Right lobe of liver (tissue), 6 donors: ENCODE data around the gene GALNT17. TPM values are rescaled to one million over a fixed set of nuclear protein-coding genes. Genes with fewer than 3 reads are reported as not detected.

Experiments used
- ATAC-seq, 4 donors: fragments of 200-7000 bp; cut with Tn5 transposase; one replicate each; pipeline ENCODE4 v1.9.1; 2020; ENCODE audit warnings: mild to moderate bottlenecking in 4 of 4, moderate library complexity in 4 of 4
- DNase-seq, 3 donors: peaks; one replicate each; pipeline ENCODE4 v3.0.0-alpha.2; 2020
- H3K27ac ChIP-seq, 3 donors: fragments of 200-600 bp; one replicate each; pipeline ENCODE4 v1.8.0; 2022
- H3K27me3 ChIP-seq, 2 donors: fragments of 200-600 bp; one replicate each; pipeline ENCODE4 v1.8.0; 2022
- H3K36me3 ChIP-seq, 4 donors: fragments of 200-600 bp; sonication (generic) in 1 of 4; one replicate each; pipeline versions ENCODE4 v1.5.1 to v1.8.0; 2017 to 2022; ENCODE audit warnings: control low read depth in 1 of 4
- H3K4me1 ChIP-seq, 4 donors: fragments of 200-600 bp; sonication (generic) in 1 of 4; one replicate each; pipeline versions ENCODE4 v1.5.1 to v1.8.0; 2017 to 2022; ENCODE audit warnings: control low read depth in 1 of 4
- H3K4me3 ChIP-seq, 3 donors: fragments of 200-600 bp; one replicate each; pipeline ENCODE4 v1.8.0; 2022
- H3K9me3 ChIP-seq, 4 donors: fragments of 200-600 bp; sonication (generic) in 1 of 4; one replicate each; pipeline versions ENCODE4 v1.5.1 to v1.8.0; 2017 to 2022; ENCODE audit warnings: control low read depth in 1 of 4
- CTCF ChIP-seq, 4 donors: fragments of 200-600 bp in 3 of 4; fragments of 450-650 bp in 1 of 4; IDR thresholded peaks; one replicate each; pipeline versions ENCODE4 v1.5.1 to v1.8.0; 2016 to 2022; ENCODE audit warnings: antibody characterized with exemption in 4 of 4, mild to moderate bottlenecking in 2 of 4
- POLR2A ChIP-seq: fragments of 450-650 bp; IDR thresholded peaks from one replicate; pipeline ENCODE4 v1.6.1; 2017; ENCODE audit warnings: antibody characterized with exemption, mild to moderate bottlenecking
- WGBS: methylation state at CpG from one replicate; pipeline ENCODE4 v1.1.6; 2018; ENCODE audit warnings: low coverage, low lambda C conversion rate; ENCODE audit not compliant: insufficient coverage; ENCODE audit errors: missing lambda C conversion rate; 5-methylcytosine and 5-hydroxymethylcytosine counted together
- intact Hi-C, 2 donors: fragments of 100-400 bp; cut with DNase I; formaldehyde crosslinking; loops; one replicate each; pipeline versions ENCODE4 v1.11.2 to v1.14.1; 2022
- total RNA-seq, 6 experiments: library from RNA; depleted of rRNA in 2 of 6; stranded (reverse); fragments of >200 nt in 2 of 6; fragmentation: NEBNext Ultra II Directional in 3 of 6; extraction: Animal tissue kit (Norgen Biotek cat#: 25700) in 3 of 6; gene quantifications; one replicate each; pipeline versions ENCODE4 v1.1.0 to v1.2.4, GENCODE V29; 2016 to 2023
- donor health status: DM: no; HTN: yes; CAD: no.
- donor health status: DM: no; HTN: no; CAD: no.
- donor health status: DM: no; HTN: no; CAD: no.
- donor health status: DM: no; HTN: yes; CAD: no.
- donor health status: DM: no; HTN: yes; CAD: no.

GALNT17 gene
- total RNA-seq, 6 experiments from 2014 or later: 0.06 to 0.31 (median 0.10) TPM

- ATAC-seq (no peak), DNase-seq (no peak)
- Histone ChIP-seq H3K27ac (no peak overlapping the region), H3K4me3 (no peak overlapping the region), H3K27me3 (no peaks in the 10 kb centered on the region), H3K9me3 (no peaks in the 10 kb centered on the region), H3K36me3 (no peaks in the 10 kb centered on the region), H3K4me1 (no peaks in the 10 kb centered on the region)
- TF ChIP-seq CTCF (IDR thresholded peaks at IDR 0.05) (no peak), POLR2A (no peak)
- WGBS: 6% methylated on average over 3 of the region's 7 CpGs
- intact Hi-C loops: no loop called here
Measured at GRCh38 chr7:71723859-71724258, 591.9 kb downstream of the GALNT17 start.

- no peaks in the 10 kb centered on the region for H3K27me3 ChIP-seq
- H3K36me3 ChIP-seq: no peaks in the 10 kb centered on the region
- DNase-seq (no peak), ATAC-seq (no peak)
- no peaks in the 10 kb centered on the region for H3K9me3 ChIP-seq
- TF ChIP-seq POLR2A (no peak), CTCF (IDR thresholded peaks at IDR 0.05) (no peak)
- no peaks in the 10 kb centered on the region for H3K4me1 ChIP-seq
- H3K4me3 ChIP-seq: no peak overlapping the region
- no peak overlapping the region for H3K27ac ChIP-seq
- 63% methylated on average over 1 of the region's 1 CpG for WGBS
- intact Hi-C loops: no loop called here
Measured at GRCh38 chr7:71727347-71727746, 595.4 kb downstream of the GALNT17 start.

- 59% methylated on average over 6 of the region's 9 CpGs for WGBS
- ATAC-seq: no peak
- TF ChIP-seq CTCF (IDR thresholded peaks at IDR 0.05) (no peak), POLR2A (no peak)
- Histone ChIP-seq H3K9me3 (no peaks in the 10 kb centered on the region), H3K4me1 (peaks cover 0 to 5% (median 0%) of the 10 kb centered on the region in 4 donors), H3K27ac (no peak overlapping the region), H3K36me3 (no peaks in the 10 kb centered on the region), H3K4me3 (no peak overlapping the region), H3K27me3 (peaks cover 0 to 4% of the 10 kb centered on the region in 2 donors)
- no peak for DNase-seq
- intact Hi-C loops: loop anchor here (5.0 to 10.0 kb wide), 3 partner anchors 867 to 907 kb away; no protein-coding TSS in a partner anchor
Measured at GRCh38 chr7:71731740-71732139, 599.8 kb downstream of the GALNT17 start.

GRCh38 chr7:71733107-71733870, 601.3 kb downstream of the GALNT17 start:
- H3K4me3 ChIP-seq: peak overlapping the region in 1 of 3 donors; percentile 6
- peak; percentile 88 to 95 (median 90) for ATAC-seq
- H3K27me3 ChIP-seq: peaks cover 0 to 4% of the 10 kb centered on the region in 2 donors
- no peaks in the 10 kb centered on the region for H3K9me3 ChIP-seq
- peak; percentile 74 to 97 (median 90) for TF ChIP-seq CTCF (IDR thresholded peaks at IDR 0.05)
- no peak for TF ChIP-seq POLR2A
- H3K36me3 ChIP-seq: no peaks in the 10 kb centered on the region
- peak; percentile 80 to 86 (median 84) for DNase-seq
- WGBS: 0% methylated on average over 5 of the region's 29 CpGs
- H3K27ac ChIP-seq: no peak overlapping the region
- peaks cover 0 to 5% (median 0%) of the 10 kb centered on the region in 4 donors for H3K4me1 ChIP-seq
- intact Hi-C loops: loop anchor here (5.0 to 10.0 kb wide), 3 partner anchors 868 to 908 kb away; no protein-coding TSS in a partner anchor
